ENCODE measurements around the gene TXNRD2.

GRCh38 chr22:19884161-19884953 lies 57.3 kb downstream of the TXNRD2 start:
- no peak for TF ChIP-seq CEBPB (IDR thresholded peaks at IDR 0.05; ENCODE audit: low read depth, low read length)
- TF ChIP-seq, protein P1, sequence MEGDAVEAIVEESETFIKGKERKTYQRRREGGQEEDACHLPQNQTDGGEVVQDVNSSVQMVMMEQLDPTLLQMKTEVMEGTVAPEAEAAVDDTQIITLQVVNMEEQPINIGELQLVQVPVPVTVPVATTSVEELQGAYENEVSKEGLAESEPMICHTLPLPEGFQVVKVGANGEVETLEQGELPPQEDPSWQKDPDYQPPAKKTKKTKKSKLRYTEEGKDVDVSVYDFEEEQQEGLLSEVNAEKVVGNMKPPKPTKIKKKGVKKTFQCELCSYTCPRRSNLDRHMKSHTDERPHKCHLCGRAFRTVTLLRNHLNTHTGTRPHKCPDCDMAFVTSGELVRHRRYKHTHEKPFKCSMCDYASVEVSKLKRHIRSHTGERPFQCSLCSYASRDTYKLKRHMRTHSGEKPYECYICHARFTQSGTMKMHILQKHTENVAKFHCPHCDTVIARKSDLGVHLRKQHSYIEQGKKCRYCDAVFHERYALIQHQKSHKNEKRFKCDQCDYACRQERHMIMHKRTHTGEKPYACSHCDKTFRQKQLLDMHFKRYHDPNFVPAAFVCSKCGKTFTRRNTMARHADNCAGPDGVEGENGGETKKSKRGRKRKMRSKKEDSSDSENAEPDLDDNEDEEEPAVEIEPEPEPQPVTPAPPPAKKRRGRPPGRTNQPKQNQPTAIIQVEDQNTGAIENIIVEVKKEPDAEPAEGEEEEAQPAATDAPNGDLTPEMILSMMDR (conservative IDR thresholded peaks at IDR 0.05; ENCODE audit: low read depth, low read length): no peak
- TF ChIP-seq, protein P2, sequence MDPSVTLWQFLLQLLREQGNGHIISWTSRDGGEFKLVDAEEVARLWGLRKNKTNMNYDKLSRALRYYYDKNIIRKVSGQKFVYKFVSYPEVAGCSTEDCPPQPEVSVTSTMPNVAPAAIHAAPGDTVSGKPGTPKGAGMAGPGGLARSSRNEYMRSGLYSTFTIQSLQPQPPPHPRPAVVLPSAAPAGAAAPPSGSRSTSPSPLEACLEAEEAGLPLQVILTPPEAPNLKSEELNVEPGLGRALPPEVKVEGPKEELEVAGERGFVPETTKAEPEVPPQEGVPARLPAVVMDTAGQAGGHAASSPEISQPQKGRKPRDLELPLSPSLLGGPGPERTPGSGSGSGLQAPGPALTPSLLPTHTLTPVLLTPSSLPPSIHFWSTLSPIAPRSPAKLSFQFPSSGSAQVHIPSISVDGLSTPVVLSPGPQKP (IDR thresholded peaks at IDR 0.05; ENCODE audit: borderline replicate concordance, low read depth, low read length): no peak

Data from IMR-90 (cell line).